Lung (tissue), 12 donors: Measurements from ENCODE around the gene MRTFA. TPM values are rescaled to one million over a fixed set of nuclear protein-coding genes. Genes with fewer than 3 reads are reported as not detected.

Experiments used
- ATAC-seq: fragments of 200-7000 bp; cut with Tn5 transposase; one replicate; pipeline ENCODE4 v1.9.1; 2020; ENCODE audit warnings: moderate number of reproducible peaks; ENCODE audit not compliant: insufficient read depth, low FRiP score
- DNase-seq, 3 donors: peaks; one replicate each; pipeline ENCODE4 v3.0.0-alpha.2; 2013 to 2017
- H3K27ac ChIP-seq, 2 donors: one replicate each; pipeline ENCODE4 v1.5.1; 2013; ENCODE audit warnings: mild to moderate bottlenecking in 2 of 2, moderate library complexity in 2 of 2, control low read depth in 1 of 2, inconsistent platforms in 1 of 2, low read depth in 1 of 2, low read length in 1 of 2
- H3K27me3 ChIP-seq, 3 donors: one replicate each; pipeline ENCODE4 v1.5.1; 2013; ENCODE audit warnings: low read length in 2 of 3; ENCODE audit not compliant: control insufficient read depth in 3 of 3, insufficient read depth in 3 of 3
- H3K36me3 ChIP-seq, 4 donors: one replicate each; pipeline ENCODE4 v1.5.1; 2013; ENCODE audit warnings: low read length in 4 of 4, mild to moderate bottlenecking in 1 of 4, moderate library complexity in 1 of 4; ENCODE audit not compliant: control insufficient read depth in 4 of 4, insufficient read depth in 4 of 4
- H3K4me1 ChIP-seq, 5 donors: one replicate each; pipeline ENCODE4 v1.5.1; 2013; ENCODE audit warnings: low read length in 5 of 5, mild to moderate bottlenecking in 2 of 5, moderate library complexity in 1 of 5; ENCODE audit not compliant: control insufficient read depth in 5 of 5, insufficient read depth in 5 of 5
- H3K4me3 ChIP-seq: one replicate; pipeline ENCODE4 v1.5.1; 2013; ENCODE audit warnings: mild to moderate bottlenecking, control low read depth, moderate library complexity
- H3K9ac ChIP-seq, 2 donors: one replicate each; pipeline ENCODE4 v1.5.1; 2013; ENCODE audit warnings: low read length in 2 of 2, control low read depth in 1 of 2; ENCODE audit not compliant: insufficient read depth in 1 of 2
- H3K9me3 ChIP-seq, 4 donors: one replicate each; pipeline ENCODE4 v1.5.1; 2013; ENCODE audit warnings: low read length in 3 of 4, mild to moderate bottlenecking in 1 of 4, moderate library complexity in 1 of 4; ENCODE audit not compliant: control insufficient read depth in 4 of 4, insufficient read depth in 3 of 4
- CTCF ChIP-seq: IDR thresholded peaks from 2 replicates; pipeline ENCODE4 v1.5.1; 2012; ENCODE audit warnings: mild to moderate bottlenecking; ENCODE audit errors: control extremely low read depth, extremely low read depth
- WGBS, 2 donors: extraction: QIAGEN DNeasy Blood & Tissue Kit; methylation state at CpG; one replicate each; pipeline ENCODE4 v1.1.7; 2013; 5-methylcytosine and 5-hydroxymethylcytosine counted together
- polyA plus RNA-seq, 2 donors: library from polyadenylated mRNA; stranded (reverse); fragments of 200-250 nt; gene quantifications; one replicate each; pipeline ENCODE4 v1.2.1, GENCODE V29; 2013
- total RNA-seq, 2 donors: library from RNA; depleted of rRNA in 1 of 2; stranded (reverse); fragments of >200 nt in 1 of 2; gene quantifications; one replicate each; pipeline ENCODE4 v1.2.1, GENCODE V29; 2014 to 2021
- donor health status: control.
- donor health status: control.
- donor health status: Bipolar disorder and iron deficiency.
- donor health status: healthy.
- donor health status: DM: yes; HTN: yes; CAD: no.

MRTFA gene
- total and polyA plus RNA-seq, 4 donors: 26.3 to 64.0 (median 40.1) TPM

GRCh38 chr22:40571887-40572286 lies 64.6 kb downstream of the MRTFA start:
- Histone ChIP-seq H3K27me3 (no peaks in the 10 kb centered on the region), H3K9me3 (no peaks in the 10 kb centered on the region), H3K4me1 (peaks cover 0 to 6% (median 0%) of the 10 kb centered on the region in 5 donors), H3K9ac (no peak overlapping the region), H3K4me3 (no peak overlapping the region), H3K36me3 (no peaks in the 10 kb centered on the region), H3K27ac (no peak overlapping the region)
- no peak for DNase-seq
- no peak for ATAC-seq
- WGBS, 2 donors: 98 to 99% methylated on average over 3 of the region's 3 CpGs
- no peak for TF ChIP-seq CTCF

- no peak for DNase-seq
- no peaks in the 10 kb centered on the region for H3K27me3 ChIP-seq
- H3K4me1 ChIP-seq: peaks cover 0 to 2% (median 0%) of the 10 kb centered on the region in 5 donors
- 74 to 82% methylated on average over 1 of the region's 1 CpG for WGBS, 2 donors
- H3K27ac ChIP-seq: no peak overlapping the region
- TF ChIP-seq CTCF: no peak
- no peaks in the 10 kb centered on the region for H3K36me3 ChIP-seq
- H3K9me3 ChIP-seq: no peaks in the 10 kb centered on the region
- H3K9ac ChIP-seq: no peak overlapping the region
- no peak overlapping the region for H3K4me3 ChIP-seq
- no peak for ATAC-seq
Observed at GRCh38 chr22:40567626-40568328, 68.7 kb downstream of the MRTFA start.

GRCh38 chr22:40567106-40567505 lies 69.4 kb downstream of the MRTFA start:
- Histone ChIP-seq H3K36me3 (no peaks in the 10 kb centered on the region), H3K27ac (no peak overlapping the region), H3K27me3 (no peaks in the 10 kb centered on the region), H3K9me3 (no peaks in the 10 kb centered on the region), H3K4me3 (no peak overlapping the region), H3K4me1 (peaks cover 0 to 2% (median 0%) of the 10 kb centered on the region in 5 donors), H3K9ac (no peak overlapping the region)
- TF ChIP-seq CTCF: no peak
- WGBS, 2 donors: 86 to 90% methylated on average over 3 of the region's 3 CpGs
- ATAC-seq (no peak), DNase-seq (no peak)
